HL-60 (cell line): ENCODE results near the gene GPR68.

ENCODE experiments used
- CTCF ChIP-seq: IDR thresholded peaks from one replicate; pipeline ENCODE4 v1.5.1; 2011; ENCODE audit warnings: low read length, control low read depth, inconsistent platforms; ENCODE audit not compliant: insufficient read depth
- GABPA ChIP-seq: IDR thresholded peaks from 2 replicates; pipeline ENCODE4 v1.6.1; 2012; ENCODE audit warnings: low read depth
- TF ChIP-seq, protein P1 (sequence below): IDR thresholded peaks from 2 replicates; pipeline ENCODE4 v1.6.1; 2012; ENCODE audit warnings: low read depth; ENCODE audit not compliant: insufficient replicate concordance

- no peak for TF ChIP-seq CTCF
- TF ChIP-seq, protein P1, sequence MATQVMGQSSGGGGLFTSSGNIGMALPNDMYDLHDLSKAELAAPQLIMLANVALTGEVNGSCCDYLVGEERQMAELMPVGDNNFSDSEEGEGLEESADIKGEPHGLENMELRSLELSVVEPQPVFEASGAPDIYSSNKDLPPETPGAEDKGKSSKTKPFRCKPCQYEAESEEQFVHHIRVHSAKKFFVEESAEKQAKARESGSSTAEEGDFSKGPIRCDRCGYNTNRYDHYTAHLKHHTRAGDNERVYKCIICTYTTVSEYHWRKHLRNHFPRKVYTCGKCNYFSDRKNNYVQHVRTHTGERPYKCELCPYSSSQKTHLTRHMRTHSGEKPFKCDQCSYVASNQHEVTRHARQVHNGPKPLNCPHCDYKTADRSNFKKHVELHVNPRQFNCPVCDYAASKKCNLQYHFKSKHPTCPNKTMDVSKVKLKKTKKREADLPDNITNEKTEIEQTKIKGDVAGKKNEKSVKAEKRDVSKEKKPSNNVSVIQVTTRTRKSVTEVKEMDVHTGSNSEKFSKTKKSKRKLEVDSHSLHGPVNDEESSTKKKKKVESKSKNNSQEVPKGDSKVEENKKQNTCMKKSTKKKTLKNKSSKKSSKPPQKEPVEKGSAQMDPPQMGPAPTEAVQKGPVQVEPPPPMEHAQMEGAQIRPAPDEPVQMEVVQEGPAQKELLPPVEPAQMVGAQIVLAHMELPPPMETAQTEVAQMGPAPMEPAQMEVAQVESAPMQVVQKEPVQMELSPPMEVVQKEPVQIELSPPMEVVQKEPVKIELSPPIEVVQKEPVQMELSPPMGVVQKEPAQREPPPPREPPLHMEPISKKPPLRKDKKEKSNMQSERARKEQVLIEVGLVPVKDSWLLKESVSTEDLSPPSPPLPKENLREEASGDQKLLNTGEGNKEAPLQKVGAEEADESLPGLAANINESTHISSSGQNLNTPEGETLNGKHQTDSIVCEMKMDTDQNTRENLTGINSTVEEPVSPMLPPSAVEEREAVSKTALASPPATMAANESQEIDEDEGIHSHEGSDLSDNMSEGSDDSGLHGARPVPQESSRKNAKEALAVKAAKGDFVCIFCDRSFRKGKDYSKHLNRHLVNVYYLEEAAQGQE, result no peak
- no peak for TF ChIP-seq GABPA
These were observed 5.8 kb downstream of the GPR68 start for GRCh38 chr14:91238661-91239060.
